Karpas-422 (cell line): ENCODE results near the gene EMP1. TPM values are rescaled to one million over a fixed set of nuclear protein-coding genes. Genes with fewer than 3 reads are reported as not detected.

Source experiments
- DNase-seq: peaks from one replicate; pipeline ENCODE4 v3.0.0-alpha.2; 2015
- H2AFZ ChIP-seq: fragments of 200-600 bp; sonication (generic); 2 replicates; pipeline ENCODE4 v1.6.1; 2014; ENCODE audit warnings: antibody characterized with exemption, low read length, mixed read lengths
- H3K27ac ChIP-seq: fragments of 200-600 bp; sonication (generic); 2 replicates; pipeline ENCODE4 v1.5.1; 2014; ENCODE audit warnings: mild to moderate bottlenecking, low read length, moderate library complexity
- H3K27me3 ChIP-seq: fragments of 200-600 bp; sonication (generic); 2 replicates; pipeline ENCODE4 v1.6.1; 2014; ENCODE audit warnings: low read length, mixed read lengths
- H3K36me3 ChIP-seq: fragments of 200-600 bp; sonication (generic); 2 replicates; pipeline ENCODE4 v1.6.1; 2014; ENCODE audit warnings: low read length, mixed read lengths; ENCODE audit not compliant: insufficient read depth
- H3K4me1 ChIP-seq: fragments of 200-600 bp; sonication (generic); 2 replicates; pipeline ENCODE4 v1.6.1; 2014; ENCODE audit warnings: mild to moderate bottlenecking, low read length, mixed read lengths
- H3K4me2 ChIP-seq: fragments of 200-600 bp; sonication (generic); 2 replicates; pipeline ENCODE4 v1.6.1; 2014; ENCODE audit warnings: low read length, low read depth, mild to moderate bottlenecking; ENCODE audit not compliant: poor library complexity, severe bottlenecking
- H3K4me3 ChIP-seq: fragments of 200-600 bp; sonication (generic); 2 replicates; pipeline ENCODE4 v1.5.1; 2014; ENCODE audit warnings: mild to moderate bottlenecking, antibody characterized with exemption, low read length, mixed read lengths
- H3K79me2 ChIP-seq: fragments of 200-600 bp; sonication (generic); 2 replicates; pipeline ENCODE4 v1.6.1; 2014; ENCODE audit warnings: mild to moderate bottlenecking, low read length, mixed read lengths
- H3K9ac ChIP-seq: fragments of 200-600 bp; sonication (generic); 2 replicates; pipeline ENCODE4 v1.6.0; 2014; ENCODE audit warnings: low read length
- H3K9me2 ChIP-seq: fragments of 200-600 bp; sonication (generic), shearing (Covaris generic); replicated peaks from 2 replicates; pipeline ENCODE4 v1.6.0; 2014; ENCODE audit warnings: mild to moderate bottlenecking, low read length, moderate library complexity; ENCODE audit not compliant: insufficient read depth
- H3K9me3 ChIP-seq: fragments of 300-700, 200-600 bp; sonication (generic); 2 replicates; pipeline ENCODE4 v1.6.1; 2014; ENCODE audit warnings: low read length, mixed read lengths
- H4K20me1 ChIP-seq: fragments of 200-600 bp; sonication (generic); 2 replicates; pipeline ENCODE4 v1.6.1; 2014; ENCODE audit warnings: mild to moderate bottlenecking, antibody characterized with exemption, low read length, low read depth; ENCODE audit not compliant: insufficient read depth
- total RNA-seq: library from RNA; depleted of rRNA; stranded (reverse); fragments of >200 nt; shearing (Covaris generic); gene quantifications from 2 replicates; pipeline ENCODE4 v1.2.3, GENCODE V29; 2014; ENCODE audit warnings: low replicate concordance

EMP1 gene
- total RNA-seq, 1 experiment from 2014 or later: not detected

- no peak overlapping the region for H3K4me2 ChIP-seq
- H3K4me3 ChIP-seq: no peak overlapping the region
- H3K9ac ChIP-seq: no peak overlapping the region
Measured at GRCh38 chr12:13177373-13177772, 19.2 kb upstream of the EMP1 start.

DNA sequence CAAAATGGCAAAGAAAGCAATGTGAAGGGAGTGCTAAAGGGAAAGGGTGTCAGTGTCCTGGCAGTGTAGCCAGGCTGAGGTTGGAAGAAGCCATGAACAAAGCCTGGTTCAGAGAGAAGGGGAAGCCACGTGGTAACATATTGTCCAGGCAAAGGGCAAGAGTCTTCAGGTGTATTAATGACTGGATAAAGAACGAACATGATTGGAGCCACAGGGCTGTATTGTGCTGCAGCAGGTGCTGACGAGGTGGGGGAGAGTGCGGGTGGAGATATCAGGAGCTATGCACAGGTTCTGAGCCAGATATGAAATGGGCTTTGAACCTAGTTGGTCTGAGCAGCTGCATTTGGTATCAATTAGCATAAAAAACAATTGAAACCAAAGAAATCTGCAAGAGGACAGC lies 18.6 kb upstream of the EMP1 start:
- DNase-seq: no peak
- H4K20me1 ChIP-seq: no peaks in the 10 kb centered on the region
- no peaks in the 10 kb centered on the region for H3K36me3 ChIP-seq
- H3K9me3 ChIP-seq: no peaks in the 10 kb centered on the region
- peaks cover 55% of the 10 kb centered on the region for H3K4me1 ChIP-seq
- H3K9ac ChIP-seq: no peak overlapping the region
- H2AFZ ChIP-seq: no peak overlapping the region
- no peak overlapping the region for H3K4me3 ChIP-seq
- H3K27ac ChIP-seq: no peak overlapping the region
- no peak overlapping the region for H3K4me2 ChIP-seq
- no peaks in the 10 kb centered on the region for H3K27me3 ChIP-seq
- no peaks in the 10 kb centered on the region for H3K9me2 ChIP-seq
- no peaks in the 10 kb centered on the region for H3K79me2 ChIP-seq

More at GRCh38 chr12:13177373-13177772, 19.2 kb upstream of the EMP1 start:
- no peaks in the 10 kb centered on the region for H3K9me3 ChIP-seq
- H3K9me2 ChIP-seq: no peaks in the 10 kb centered on the region
- H3K36me3 ChIP-seq: no peaks in the 10 kb centered on the region
- H3K4me1 ChIP-seq: peaks cover 55% of the 10 kb centered on the region
- no peak for DNase-seq
- H3K27me3 ChIP-seq: no peaks in the 10 kb centered on the region
- H2AFZ ChIP-seq: no peak overlapping the region
- no peak overlapping the region for H3K27ac ChIP-seq
- no peaks in the 10 kb centered on the region for H4K20me1 ChIP-seq
- H3K79me2 ChIP-seq: no peaks in the 10 kb centered on the region

GRCh38 chr12:13178568-13179210 lies 17.8 kb upstream of the EMP1 start:
- H4K20me1 ChIP-seq: no peaks in the 10 kb centered on the region
- no peak overlapping the region for H3K27ac ChIP-seq
- H3K4me1 ChIP-seq: peaks cover 50% of the 10 kb centered on the region
- no peaks in the 10 kb centered on the region for H3K27me3 ChIP-seq
- H3K9me2 ChIP-seq: no peaks in the 10 kb centered on the region
- no peak for DNase-seq
- no peaks in the 10 kb centered on the region for H3K36me3 ChIP-seq
- H3K9ac ChIP-seq: 0 out of 2 replicates have a peak overlapping the region, but pooled peaks have one; percentile 41
- no peak overlapping the region for H2AFZ ChIP-seq
- peak overlapping the region; percentile 69 for H3K4me2 ChIP-seq
- no peaks in the 10 kb centered on the region for H3K79me2 ChIP-seq
- H3K4me3 ChIP-seq: no peak overlapping the region
- no peaks in the 10 kb centered on the region for H3K9me3 ChIP-seq

DNA sequence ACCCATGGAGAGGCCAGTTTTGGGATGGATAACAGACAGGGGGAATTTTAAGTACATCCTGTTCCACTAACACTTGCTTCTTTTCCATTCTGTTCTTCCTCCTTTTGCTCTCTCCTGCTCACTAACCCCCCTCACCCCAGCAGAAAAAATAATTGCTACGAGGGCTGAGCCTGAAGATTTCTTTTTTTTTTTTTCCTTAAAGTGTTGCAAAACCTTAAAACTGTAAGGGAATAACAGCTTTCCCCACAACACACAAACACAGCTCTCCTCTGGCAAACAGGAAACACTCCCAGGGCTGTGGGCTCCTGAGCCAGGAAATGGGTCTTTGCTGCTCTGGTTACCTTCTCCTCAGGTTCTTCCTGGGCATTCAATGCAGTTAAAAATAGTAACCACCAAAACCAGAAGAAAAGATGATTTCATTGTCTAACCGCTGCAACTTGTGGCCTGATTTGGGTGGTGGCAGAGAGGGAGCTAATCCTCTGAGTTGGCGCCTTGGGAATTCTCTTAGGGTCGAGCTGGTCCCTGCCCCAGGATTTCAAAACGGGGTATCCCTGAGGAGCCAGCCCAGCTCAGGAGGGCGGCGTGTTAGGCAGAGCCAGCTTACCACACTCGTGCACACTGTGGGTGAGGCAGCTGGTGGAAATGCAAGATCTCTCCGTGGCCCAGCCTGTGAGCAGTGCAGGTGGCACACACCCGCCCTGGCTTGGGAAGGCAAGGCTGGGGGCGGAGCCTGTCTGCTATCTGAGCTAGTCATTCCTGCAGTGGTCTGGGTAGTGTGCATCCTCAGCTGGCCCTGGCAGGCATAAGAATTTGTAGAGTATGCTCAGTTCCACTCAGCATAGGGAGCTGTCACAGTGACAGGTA lies 17.1 kb upstream of the EMP1 start:
- H3K9me3 ChIP-seq: no peaks in the 10 kb centered on the region
- peaks cover 47% of the 10 kb centered on the region for H3K4me1 ChIP-seq
- H3K4me3 ChIP-seq: peak overlapping the region; percentile 49; the same call in 1 of the 2 replicates
- H4K20me1 ChIP-seq: no peaks in the 10 kb centered on the region
- H2AFZ ChIP-seq: no peak overlapping the region
- H3K79me2 ChIP-seq: no peaks in the 10 kb centered on the region
- H3K36me3 ChIP-seq: no peaks in the 10 kb centered on the region
- peak overlapping the region; percentile 41 for H3K9ac ChIP-seq
- H3K9me2 ChIP-seq: no peaks in the 10 kb centered on the region
- peak overlapping the region; percentile 86 for H3K27ac ChIP-seq
- H3K27me3 ChIP-seq: no peaks in the 10 kb centered on the region
- peak; percentile 71 for DNase-seq
- H3K4me2 ChIP-seq: peak overlapping the region; percentile 69

GRCh38 chr12:13181375-13182070 lies 15.0 kb upstream of the EMP1 start:
- H3K9ac ChIP-seq: peak overlapping the region; percentile 35
- DNase-seq: peak; percentile 48
- H3K4me2 ChIP-seq: peak overlapping the region; percentile 69

GRCh38 chr12:13182881-13183280 lies 13.6 kb upstream of the EMP1 start:
- Histone ChIP-seq H3K4me3 (no peak overlapping the region), H2AFZ (no peak overlapping the region)

More at GRCh38 chr12:13181375-13182070, 15.0 kb upstream of the EMP1 start:
- H3K4me3 ChIP-seq: peak overlapping the region; percentile 36
- H2AFZ ChIP-seq: no peak overlapping the region
- H4K20me1 ChIP-seq: no peaks in the 10 kb centered on the region
- no peaks in the 10 kb centered on the region for H3K36me3 ChIP-seq
- no peaks in the 10 kb centered on the region for H3K79me2 ChIP-seq
- no peaks in the 10 kb centered on the region for H3K9me2 ChIP-seq
- H3K27ac ChIP-seq: peak overlapping the region; percentile 86
- peaks cover 47% of the 10 kb centered on the region for H3K4me1 ChIP-seq
- H3K27me3 ChIP-seq: no peaks in the 10 kb centered on the region
- H3K9me3 ChIP-seq: no peaks in the 10 kb centered on the region

DNA sequence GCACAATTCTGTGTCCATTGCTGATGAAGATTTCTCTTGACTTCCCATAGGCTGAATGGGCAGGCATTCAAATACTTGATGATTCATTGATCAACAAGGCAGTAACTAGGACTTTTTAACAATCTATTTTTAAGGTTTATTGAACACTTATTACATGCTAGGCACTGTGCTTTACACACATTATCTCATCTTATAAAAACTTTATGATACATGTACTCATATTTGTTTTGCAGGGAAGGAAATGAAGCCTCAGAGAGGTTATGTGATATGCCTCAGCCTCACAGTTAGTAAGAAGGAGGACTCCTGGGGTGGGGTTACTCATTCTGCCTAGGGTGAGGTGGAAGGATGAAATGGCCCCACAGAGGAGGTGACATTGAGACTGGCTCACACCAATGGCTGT lies 12.9 kb upstream of the EMP1 start:
- Histone ChIP-seq H3K27me3 (no peaks in the 10 kb centered on the region), H4K20me1 (no peaks in the 10 kb centered on the region), H3K4me3 (no peak overlapping the region), H3K36me3 (no peaks in the 10 kb centered on the region), H3K9ac (no peak overlapping the region), H3K27ac (no peak overlapping the region), H3K4me2 (no peak overlapping the region), H2AFZ (no peak overlapping the region), H3K4me1 (peaks cover 45% of the 10 kb centered on the region), H3K9me2 (no peaks in the 10 kb centered on the region), H3K9me3 (no peaks in the 10 kb centered on the region), H3K79me2 (no peaks in the 10 kb centered on the region)
- no peak for DNase-seq

More at GRCh38 chr12:13182881-13183280, 13.6 kb upstream of the EMP1 start:
- Histone ChIP-seq H3K27ac (no peak overlapping the region), H3K4me1 (peaks cover 47% of the 10 kb centered on the region), H4K20me1 (no peaks in the 10 kb centered on the region), H3K27me3 (no peaks in the 10 kb centered on the region), H3K4me2 (no peak overlapping the region), H3K79me2 (no peaks in the 10 kb centered on the region), H3K9me2 (no peaks in the 10 kb centered on the region), H3K9ac (no peak overlapping the region), H3K36me3 (no peaks in the 10 kb centered on the region), H3K9me3 (no peaks in the 10 kb centered on the region)
- DNase-seq: no peak

DNA sequence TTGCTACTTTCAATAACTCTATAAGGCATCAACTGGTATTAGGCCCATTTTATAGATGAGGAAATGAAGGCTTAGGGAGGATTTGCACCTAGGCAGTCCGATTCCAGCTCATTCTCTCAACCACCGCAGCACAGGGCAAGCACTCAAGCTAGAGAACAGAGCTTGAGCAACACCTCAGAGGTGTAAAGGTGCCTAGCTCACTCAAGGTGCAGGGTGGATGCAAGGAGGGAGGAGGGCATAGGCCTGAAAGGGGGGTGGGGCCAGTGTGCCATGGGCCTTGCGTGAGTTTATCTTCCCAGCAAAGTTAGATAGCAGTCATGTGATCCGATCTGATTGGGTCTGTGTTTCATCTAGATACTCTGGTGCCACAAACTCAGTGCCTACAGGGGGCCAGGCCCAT lies 10.2 kb upstream of the EMP1 start:
- H3K4me2 ChIP-seq: no peak overlapping the region
- H2AFZ ChIP-seq: no peak overlapping the region
- H3K79me2 ChIP-seq: no peaks in the 10 kb centered on the region
- no peak for DNase-seq
- no peak overlapping the region for H3K27ac ChIP-seq
- H3K36me3 ChIP-seq: no peaks in the 10 kb centered on the region
- H3K9me2 ChIP-seq: no peaks in the 10 kb centered on the region
- no peak overlapping the region for H3K4me3 ChIP-seq
- no peaks in the 10 kb centered on the region for H4K20me1 ChIP-seq
- H3K9ac ChIP-seq: no peak overlapping the region
- no peaks in the 10 kb centered on the region for H3K9me3 ChIP-seq
- no peaks in the 10 kb centered on the region for H3K27me3 ChIP-seq
- peaks cover 18% of the 10 kb centered on the region for H3K4me1 ChIP-seq
